Colonic mucosa (tissue), 4 donors: ENCODE data around the gene TMC5. TPM values are rescaled to one million over a fixed set of nuclear protein-coding genes. Genes with fewer than 3 reads are reported as not detected.

ENCODE experiments used
- DNase-seq: peaks from one replicate; pipeline ENCODE4 v3.0.0-alpha.2; 2020
- H3K27ac ChIP-seq: fragments of 200-600 bp; one replicate; pipeline ENCODE4 v1.8.0; 2021
- H3K27me3 ChIP-seq: fragments of 200-600 bp; one replicate; pipeline ENCODE4 v1.8.0; 2021
- H3K36me3 ChIP-seq: fragments of 200-600 bp; one replicate; pipeline ENCODE4 v1.8.0; 2021
- H3K4me1 ChIP-seq: fragments of 200-600 bp; one replicate; pipeline ENCODE4 v1.8.0; 2021; ENCODE audit warnings: mild to moderate bottlenecking
- H3K4me3 ChIP-seq: fragments of 200-600 bp; one replicate; pipeline ENCODE4 v1.8.0; 2021
- H3K9ac ChIP-seq, 2 donors: one replicate each; pipeline ENCODE4 v1.7.0; 2013; ENCODE audit warnings: control low read depth in 2 of 2, low read depth in 2 of 2, low read length in 2 of 2
- H3K9me3 ChIP-seq: fragments of 200-600 bp; one replicate; pipeline ENCODE4 v1.8.0; 2021
- CTCF ChIP-seq: fragments of 200-600 bp; IDR thresholded peaks from one replicate; pipeline ENCODE4 v1.8.0; 2022; ENCODE audit warnings: antibody characterized with exemption, mild to moderate bottlenecking
- intact Hi-C: fragments of 100-400 bp; cut with DNase I; formaldehyde crosslinking; loops from one replicate; pipeline ENCODE4 v1.14.1; 2022
- total RNA-seq, 2 donors: library from RNA; stranded (reverse); fragmentation: NEBNext Ultra II Directional in 1 of 2; extraction: Animal tissue kit (Norgen Biotek cat#: 25700) in 1 of 2; gene quantifications; one replicate each; pipeline ENCODE4 v1.2.1, GENCODE V29; 2021
- donor health status: healthy.
- donor health status: DM: no; HTN: no; CAD: no.
- donor health status: DM: no; HTN: no; CAD: no.

Gene TMC5
- total RNA-seq, 2 donors from 2014 or later: 54.5 to 113 TPM

- peaks cover 6% of the 10 kb centered on the region for H3K36me3 ChIP-seq
- peak within 1 kb of the TSS; percentile 86 for H3K4me3 ChIP-seq
- peak within 1 kb of the TSS; percentile 65 to 89 for H3K9ac ChIP-seq
- H3K4me1 ChIP-seq: no peaks in the 10 kb centered on the region
- no peaks in the 10 kb centered on the region for H3K27me3 ChIP-seq
- no peaks in the 10 kb centered on the region for H3K9me3 ChIP-seq
- no peak for TF ChIP-seq CTCF
- intact Hi-C loops: no loop called here
- peak within 1 kb of the TSS; percentile 9 for H3K27ac ChIP-seq
- peak; percentile 98 for DNase-seq
These were observed 106.1 kb downstream of the TMC5 start, which contains the start of gene CCP110 for GRCh38 chr16:19523559-19524355. Gene CCP110, plus strand, starts transcription at chr16:19523942. Its CDS starts 3,940 bp downstream, at chr16:19527882.

GRCh38 chr16:19524356-19524615 is 106.6 kb downstream of the TMC5 start:
- H3K27ac ChIP-seq: peak overlapping the region; percentile 9
- peak overlapping the region; percentile 86 for H3K4me3 ChIP-seq
- H3K9me3 ChIP-seq: no peaks in the 10 kb centered on the region
- no peak for DNase-seq
- peaks cover 8% of the 10 kb centered on the region for H3K36me3 ChIP-seq
- H3K4me1 ChIP-seq: no peaks in the 10 kb centered on the region
- intact Hi-C loops: no loop called here
- no peaks in the 10 kb centered on the region for H3K27me3 ChIP-seq
- no peak for TF ChIP-seq CTCF
- H3K9ac ChIP-seq: peak overlapping the region; percentile 65 to 89

- DNase-seq: no peak
- peak overlapping the region; percentile 65 to 89 for H3K9ac ChIP-seq
- H3K27ac ChIP-seq: no peak overlapping the region
- H3K36me3 ChIP-seq: peaks cover 8% of the 10 kb centered on the region
- peak overlapping the region; percentile 86 for H3K4me3 ChIP-seq
- no peaks in the 10 kb centered on the region for H3K4me1 ChIP-seq
- TF ChIP-seq CTCF: no peak
- no peaks in the 10 kb centered on the region for H3K9me3 ChIP-seq
- H3K27me3 ChIP-seq: no peaks in the 10 kb centered on the region
- intact Hi-C loops: no loop called here
These were observed 107.1 kb downstream of the TMC5 start for GRCh38 chr16:19524616-19525384.

GRCh38 chr16:19525385-19525723 is 107.7 kb downstream of the TMC5 start:
- no peak for TF ChIP-seq CTCF
- Histone ChIP-seq H3K9me3 (no peaks in the 10 kb centered on the region), H3K27ac (no peak overlapping the region), H3K9ac (no peak overlapping the region), H3K27me3 (no peaks in the 10 kb centered on the region), H3K36me3 (peaks cover 8% of the 10 kb centered on the region), H3K4me3 (peak overlapping the region; percentile 86), H3K4me1 (no peaks in the 10 kb centered on the region)
- no peak for DNase-seq
- intact Hi-C loops: no loop called here

- H3K4me1 ChIP-seq: no peaks in the 10 kb centered on the region
- H3K9ac ChIP-seq: no peak overlapping the region
- intact Hi-C loops: no loop called here
- no peak overlapping the region for H3K4me3 ChIP-seq
- no peak overlapping the region for H3K27ac ChIP-seq
- no peaks in the 10 kb centered on the region for H3K27me3 ChIP-seq
- no peaks in the 10 kb centered on the region for H3K9me3 ChIP-seq
- H3K36me3 ChIP-seq: peaks cover 8% of the 10 kb centered on the region
- no peak for DNase-seq
- TF ChIP-seq CTCF: no peak
These were observed 109.5 kb downstream of the TMC5 start for GRCh38 chr16:19527161-19527560.
